Measurements from ENCODE around the gene PTPRM.
"Not testable (repeated sequence)": the region's sequence is repeated elsewhere in the genome, so short reads cannot be mapped to it uniquely, and the experiment has no call there.

Gene PTPRM

GRCh38 chr18:7946734-7947377 is 379.7 kb downstream of the PTPRM start:
- DNase-seq (ENCODE audit: low read depth), result no peak

- no peak for DNase-seq (ENCODE audit: low read depth)
These were observed 383.4 kb downstream of the PTPRM start for GRCh38 chr18:7950380-7951136.

GRCh38 chr18:7953095-7953958 is 386.2 kb downstream of the PTPRM start:
- DNase-seq (ENCODE audit: low read depth), result no peak

- DNase-seq (ENCODE audit: low read depth), result no peak
These were observed 387.1 kb downstream of the PTPRM start for GRCh38 chr18:7954238-7954637.

- DNase-seq (ENCODE audit: low read depth), result no peak
These were observed 388.1 kb downstream of the PTPRM start for GRCh38 chr18:7955175-7955574.

- no peak for DNase-seq (ENCODE audit: low read depth)
These were observed 390.2 kb downstream of the PTPRM start for GRCh38 chr18:7957297-7957696.

- no peak for DNase-seq (ENCODE audit: low read depth)
These were observed 391.2 kb downstream of the PTPRM start for GRCh38 chr18:7958081-7958896.

GRCh38 chr18:7958897-7959146 is 391.7 kb downstream of the PTPRM start:
- DNase-seq (ENCODE audit: low read depth), result no peak

GRCh38 chr18:7966682-7967081 is 399.6 kb downstream of the PTPRM start:
- DNase-seq (ENCODE audit: low read depth), result not testable (repeated sequence)

GRCh38 chr18:7974200-7974874 is 407.2 kb downstream of the PTPRM start:
- DNase-seq (ENCODE audit: low read depth), result no peak

- no peak for DNase-seq (ENCODE audit: low read depth)
These were observed 410.8 kb downstream of the PTPRM start for GRCh38 chr18:7977897-7978296.

- DNase-seq (ENCODE audit: low read depth), result no peak
These were observed 411.7 kb downstream of the PTPRM start for GRCh38 chr18:7978834-7979233.

- DNase-seq (ENCODE audit: low read depth), result no peak
These were observed 412.6 kb downstream of the PTPRM start for GRCh38 chr18:7979714-7980113.

- DNase-seq (ENCODE audit: low read depth), result no peak
These were observed 413.0 kb downstream of the PTPRM start for GRCh38 chr18:7980136-7980535.

- no peak for DNase-seq (ENCODE audit: low read depth)
These were observed 413.5 kb downstream of the PTPRM start for GRCh38 chr18:7980656-7981055.

- no peak for DNase-seq (ENCODE audit: low read depth)
These were observed 415.1 kb downstream of the PTPRM start for GRCh38 chr18:7982216-7982615.

GRCh38 chr18:7987284-7987976 is 420.3 kb downstream of the PTPRM start:
- DNase-seq (ENCODE audit: low read depth), result peak; percentile 38

GRCh38 chr18:7990670-7991069 is 423.6 kb downstream of the PTPRM start:
- no peak for DNase-seq (ENCODE audit: low read depth)

- no peak for DNase-seq (ENCODE audit: low read depth)
These were observed 434.7 kb downstream of the PTPRM start for GRCh38 chr18:8001711-8002301.

GRCh38 chr18:8003878-8004675 is 437.0 kb downstream of the PTPRM start:
- no peak for DNase-seq (ENCODE audit: low read depth)

All from GM04503 (cell line).